Adipose tissue (tissue), 3 donors: ENCODE data around the gene MXRA8. TPM values are rescaled to one million over a fixed set of nuclear protein-coding genes. Genes with fewer than 3 reads are reported as not detected.
"Not testable (repeated sequence)": the region's sequence is repeated elsewhere in the genome, so short reads cannot be mapped to it uniquely, and the experiment has no call there.

ENCODE experiments used
- H3K27ac ChIP-seq: one replicate; pipeline ENCODE4 v1.5.1; 2013; ENCODE audit warnings: low read depth, low read length
- WGBS, 3 donors: extraction: QIAGEN DNeasy Blood & Tissue Kit; methylation state at CpG; one replicate each; pipeline ENCODE4 v1.1.7; 2013; 5-methylcytosine and 5-hydroxymethylcytosine counted together
- polyA plus RNA-seq, 3 donors: library from polyadenylated mRNA; stranded (reverse); fragments of 200-250 nt; gene quantifications; one replicate each; pipeline ENCODE4 v1.2.3, GENCODE V29; 2013
- donor health status: healthy with polysubstance abuse.
- donor health status: Bipolar disorder and iron deficiency.
- donor health status: healthy.

MXRA8 gene
- polyA plus RNA-seq, 3 donors = 11.7 to 104 (median 82.1) TPM

GRCh38 chr1:1394116-1394515, 35.8 kb upstream of the MXRA8 start:
- H3K27ac ChIP-seq = no peak overlapping the region
- 92 to 98% (median 97%) methylated on average over 7 of the region's 7 CpGs for WGBS, 3 donors

DNA sequence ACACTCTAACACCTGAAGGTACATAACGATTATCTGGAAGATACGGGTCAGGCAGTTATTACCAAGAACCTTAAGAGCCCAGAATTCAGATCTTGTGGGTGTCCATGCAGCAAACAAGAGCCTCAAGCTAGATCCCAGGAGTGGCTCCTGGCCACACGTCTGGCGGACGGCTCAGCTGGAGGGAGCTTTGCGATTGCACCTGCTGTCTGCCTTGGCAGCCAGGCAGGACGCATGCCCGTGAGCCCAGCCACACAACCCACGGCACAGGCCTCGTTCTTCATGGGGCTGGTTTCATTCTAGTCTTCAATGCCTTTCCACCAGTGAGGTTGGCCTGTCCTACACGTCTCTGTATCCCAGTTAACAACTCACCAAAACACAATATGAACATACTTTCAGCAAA, 35.1 kb upstream of the MXRA8 start:
- 88 to 95% (median 91%) methylated on average over 11 of the region's 11 CpGs for WGBS, 3 donors

DNA sequence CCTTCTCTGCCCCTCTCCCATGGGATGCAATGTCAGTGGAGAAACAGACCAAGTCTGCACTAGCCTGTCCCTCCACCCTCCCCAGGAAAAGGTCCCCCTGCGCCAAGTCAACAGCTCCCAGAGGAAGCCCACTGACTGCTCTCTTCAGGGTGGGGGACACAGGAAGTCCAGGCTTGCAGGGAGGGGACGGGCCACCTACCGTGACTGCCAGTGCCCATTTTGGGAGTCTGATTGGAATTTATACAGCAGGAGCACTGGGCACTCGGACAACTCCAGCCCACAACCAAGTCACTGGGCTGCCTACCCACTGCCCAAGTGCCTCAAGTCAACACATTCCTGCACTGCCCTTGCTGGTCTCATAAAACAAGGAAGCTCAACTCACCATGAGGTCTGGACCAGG, 34.7 kb upstream of the MXRA8 start:
- 85 to 94% (median 93%) methylated on average over 4 of the region's 4 CpGs for WGBS, 3 donors
- H3K27ac ChIP-seq = no peak overlapping the region

More for the DNA sequence above, 35.1 kb upstream of the MXRA8 start:
- no peak overlapping the region for H3K27ac ChIP-seq

- H3K27ac ChIP-seq = no peak overlapping the region
- 72 to 88% (median 73%) methylated on average over 12 of the region's 12 CpGs for WGBS, 3 donors
Measured at GRCh38 chr1:1391225-1391624, 32.9 kb upstream of the MXRA8 start.

DNA sequence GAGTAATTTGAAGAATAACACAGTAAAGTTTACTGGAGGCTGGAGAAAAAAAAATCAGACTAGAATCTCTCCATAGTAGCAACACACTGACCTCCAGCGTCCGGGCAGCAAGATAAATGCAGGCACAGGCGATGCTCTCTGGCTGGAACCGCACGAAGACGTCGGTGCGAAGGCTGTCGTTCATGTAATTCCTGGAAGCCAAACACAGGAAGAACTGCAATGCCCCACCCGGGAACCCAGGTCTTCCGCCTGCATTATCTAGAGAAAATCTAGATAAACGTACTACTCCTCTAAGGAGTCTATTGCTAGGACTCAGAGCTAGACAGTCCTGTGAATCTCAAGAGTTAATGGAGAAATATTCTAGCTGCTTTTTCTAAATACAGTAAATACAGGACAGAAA, 32.3 kb upstream of the MXRA8 start:
- H3K27ac ChIP-seq = no peak overlapping the region
- WGBS, 3 donors = 79 to 84% (median 83%) methylated on average over 12 of the region's 12 CpGs

GRCh38 chr1:1388078-1388472, 29.7 kb upstream of the MXRA8 start:
- H3K27ac ChIP-seq = no peak overlapping the region
- 94 to 99% (median 97%) methylated on average over 16 of the region's 16 CpGs for WGBS, 3 donors

DNA sequence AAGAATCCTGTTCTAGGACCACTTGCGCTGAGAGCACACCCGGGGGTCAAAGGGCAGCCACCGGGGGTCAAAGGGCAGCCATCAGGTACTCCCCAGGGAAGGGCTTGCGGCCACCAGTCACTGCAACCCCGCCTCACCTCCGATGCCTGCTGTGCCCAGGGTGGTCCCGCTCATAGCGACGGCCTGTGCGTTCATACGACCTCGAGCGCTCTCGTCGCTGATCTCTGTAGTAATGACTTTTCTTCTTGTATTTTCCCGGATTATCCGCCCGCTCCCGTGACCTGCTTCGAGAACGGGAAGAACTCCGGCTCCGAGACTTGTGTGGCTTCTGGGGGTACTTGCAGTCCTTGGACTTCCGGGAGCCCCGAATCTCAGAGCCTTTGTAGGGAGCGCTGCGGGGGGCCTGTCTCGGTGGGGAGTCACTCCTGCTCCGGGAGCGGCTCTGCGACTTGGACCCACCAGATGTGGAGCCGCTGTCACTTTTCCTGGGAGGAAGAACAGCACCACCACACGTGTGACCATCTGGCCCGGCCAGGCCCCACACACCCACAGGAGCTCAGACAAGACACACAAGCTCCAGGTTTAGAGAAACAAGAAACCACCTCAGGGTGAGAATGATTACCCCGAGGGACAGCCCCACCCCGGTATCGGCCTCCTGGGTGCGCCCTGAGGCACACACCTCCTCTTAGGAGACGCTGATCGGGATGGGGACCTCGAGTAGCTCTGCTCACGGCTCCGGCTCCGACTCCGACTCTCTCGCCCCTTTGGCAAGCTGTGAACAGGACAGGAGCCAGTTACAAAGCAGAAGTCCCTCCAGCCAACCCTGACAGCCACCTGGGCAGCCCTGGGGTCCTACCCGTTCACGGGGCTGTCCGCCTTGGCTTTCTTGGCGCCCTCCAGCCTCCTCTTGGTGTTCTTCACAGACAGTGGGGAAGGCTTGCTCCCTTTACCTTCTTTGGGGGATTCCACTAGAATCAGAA, 29.0 kb upstream of the MXRA8 start:
- 96% methylated on average over 50 of the region's 50 CpGs for WGBS, 3 donors
- no peak overlapping the region for H3K27ac ChIP-seq

- H3K27ac ChIP-seq = no peak overlapping the region
- 89 to 93% (median 89%) methylated on average over 8 of the region's 8 CpGs for WGBS, 3 donors
Measured at GRCh38 chr1:1385931-1386330, 27.6 kb upstream of the MXRA8 start.

DNA sequence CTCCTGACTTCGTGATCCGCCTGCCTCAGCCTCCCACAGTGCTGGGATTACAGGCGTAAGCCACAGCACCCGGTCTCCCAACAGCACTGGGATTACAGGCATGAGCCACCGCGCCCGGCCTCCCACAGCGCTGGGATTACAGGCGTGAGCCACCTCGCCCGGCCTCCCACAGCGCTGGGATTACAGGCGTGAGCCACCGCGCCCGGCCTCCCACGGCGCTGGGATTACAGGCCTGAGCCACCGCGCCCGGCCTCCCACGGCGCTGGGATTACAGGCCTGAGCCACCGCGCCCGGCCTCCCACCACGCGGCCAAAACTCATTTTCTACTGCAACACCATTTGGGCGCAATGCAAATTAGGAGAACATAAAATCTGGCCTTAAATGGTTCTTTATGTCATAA, 27.0 kb upstream of the MXRA8 start:
- H3K27ac ChIP-seq = not testable (repeated sequence)
- 95% methylated on average over 29 of the region's 29 CpGs for WGBS, 3 donors

DNA sequence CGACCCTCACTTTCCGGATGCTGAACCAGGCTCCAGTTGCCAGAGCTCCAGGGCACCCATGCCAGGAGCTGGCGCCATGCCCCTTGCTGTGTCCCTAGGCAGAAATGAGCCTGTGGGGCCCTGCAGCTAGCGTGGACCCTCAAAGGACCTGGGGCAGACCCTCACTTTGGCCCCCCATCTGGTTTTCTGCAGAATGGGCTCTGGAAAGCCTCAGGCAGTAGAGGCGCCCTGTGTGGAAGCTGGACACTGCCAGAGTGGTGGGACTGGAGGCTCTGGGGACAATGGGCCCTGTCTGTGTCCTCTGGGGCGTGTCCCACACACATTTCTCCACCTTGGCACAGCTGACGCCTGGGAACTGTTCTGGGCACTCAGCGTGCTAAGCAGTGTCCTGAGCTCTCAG, 22.9 kb upstream of the MXRA8 start:
- 80 to 84% (median 83%) methylated on average over 8 of the region's 8 CpGs for WGBS, 3 donors
- no peak overlapping the region for H3K27ac ChIP-seq

GRCh38 chr1:1380860-1381259, 22.5 kb upstream of the MXRA8 start:
- no peak overlapping the region for H3K27ac ChIP-seq
- 88 to 94% (median 93%) methylated on average over 10 to 16 of the region's 16 CpGs for WGBS, 3 donors

- no peak overlapping the region for H3K27ac ChIP-seq
- 95 to 96% (median 96%) methylated on average over 16 of the region's 16 CpGs for WGBS, 3 donors
Measured at GRCh38 chr1:1377540-1378205, 19.3 kb upstream of the MXRA8 start.

GRCh38 chr1:1376551-1377226, 18.3 kb upstream of the MXRA8 start:
- no peak overlapping the region for H3K27ac ChIP-seq

GRCh38 chr1:1374929-1375662, 16.7 kb upstream of the MXRA8 start, which contains the start of gene AURKAIP1:
TSS of gene AURKAIP1 (minus strand) at chr1:1375207. CDS start at chr1:1374756, 451 bp downstream.
- 0% methylated on average over 68 to 85 of the region's 85 CpGs for WGBS, 3 donors

More at GRCh38 chr1:1376551-1377226, 18.3 kb upstream of the MXRA8 start:
- WGBS, 3 donors = 85 to 90% (median 87%) methylated on average over 10 of the region's 10 CpGs

DNA sequence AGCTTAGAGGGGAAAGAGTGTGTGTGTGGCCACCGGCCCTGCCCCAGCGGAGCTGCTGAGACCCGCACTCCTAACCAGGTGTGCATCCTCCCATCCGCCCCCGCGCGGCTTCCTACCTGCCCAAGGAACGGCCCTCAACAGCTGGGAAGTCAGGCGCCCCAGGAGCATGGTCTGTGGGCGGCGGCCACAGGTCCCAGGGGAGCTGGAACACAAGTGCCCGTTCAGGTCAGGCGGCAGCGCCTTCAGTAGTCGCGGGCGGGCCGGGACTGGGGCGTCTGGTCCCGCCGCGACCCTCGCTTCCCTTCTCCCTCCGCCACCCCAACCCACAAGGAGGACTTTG, 16.2 kb upstream of the MXRA8 start:
- peak overlapping the region; percentile 80 for H3K27ac ChIP-seq
- WGBS, 3 donors = 0 to 3% (median 0%) methylated on average over 17 to 24 of the region's 24 CpGs

More at GRCh38 chr1:1374929-1375662, 16.7 kb upstream of the MXRA8 start, which contains the start of gene AURKAIP1:
- peak within 1 kb of the TSS; percentile 80 for H3K27ac ChIP-seq

DNA sequence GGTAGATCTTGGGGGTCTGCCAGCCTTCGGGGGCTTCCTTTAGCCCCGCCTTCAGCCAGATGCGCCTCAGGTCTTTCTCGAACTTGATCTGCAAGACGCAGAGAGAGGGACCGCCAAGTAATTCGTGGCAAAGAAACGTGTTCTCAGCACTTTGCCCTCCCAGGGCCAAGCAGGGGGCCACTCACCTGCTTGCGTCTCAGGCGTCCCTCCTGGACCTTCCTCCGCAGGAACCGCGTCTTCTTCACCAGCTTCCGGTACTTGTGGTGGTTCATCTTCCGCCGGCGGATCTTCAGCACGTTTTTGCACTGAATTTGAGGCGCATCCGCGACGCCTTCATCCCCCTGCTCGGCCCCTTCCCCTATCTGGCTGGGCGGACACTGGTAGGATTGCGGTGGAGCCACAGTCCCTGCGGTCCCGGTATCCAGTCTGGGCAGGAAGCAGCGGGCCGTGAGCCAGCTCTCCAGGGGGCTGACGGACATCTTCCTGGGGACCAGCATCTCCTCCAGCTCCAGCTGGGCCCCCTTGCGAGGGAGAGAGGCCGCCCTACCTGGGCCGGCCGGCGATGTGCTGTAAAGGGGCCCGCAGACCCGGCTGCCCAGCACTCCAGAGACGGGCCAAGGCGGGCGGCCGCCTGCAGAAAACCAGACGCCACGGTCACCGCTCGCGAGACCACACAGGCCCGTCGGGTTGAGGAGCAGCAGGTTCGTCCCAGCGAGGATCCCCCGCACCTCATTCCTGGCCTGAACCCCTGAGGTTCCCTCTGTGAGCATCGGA, 15.6 kb upstream of the MXRA8 start:
- no peak overlapping the region for H3K27ac ChIP-seq

GRCh38 chr1:1373051-1373814, 14.9 kb upstream of the MXRA8 start:
- WGBS, 3 donors = 78 to 87% (median 86%) methylated on average over 26 of the region's 26 CpGs

More for the DNA sequence above, 15.6 kb upstream of the MXRA8 start:
- WGBS, 3 donors = 47 to 51% (median 50%) methylated on average over 42 to 52 of the region's 52 CpGs

More at GRCh38 chr1:1373051-1373814, 14.9 kb upstream of the MXRA8 start:
- H3K27ac ChIP-seq = no peak overlapping the region
